ENCODE measurements around the gene UBXN2A.
"Not testable (repeated sequence)": the region's sequence is repeated elsewhere in the genome, so short reads cannot be mapped to it uniquely, and the experiment has no call there.

Gene UBXN2A

DNA sequence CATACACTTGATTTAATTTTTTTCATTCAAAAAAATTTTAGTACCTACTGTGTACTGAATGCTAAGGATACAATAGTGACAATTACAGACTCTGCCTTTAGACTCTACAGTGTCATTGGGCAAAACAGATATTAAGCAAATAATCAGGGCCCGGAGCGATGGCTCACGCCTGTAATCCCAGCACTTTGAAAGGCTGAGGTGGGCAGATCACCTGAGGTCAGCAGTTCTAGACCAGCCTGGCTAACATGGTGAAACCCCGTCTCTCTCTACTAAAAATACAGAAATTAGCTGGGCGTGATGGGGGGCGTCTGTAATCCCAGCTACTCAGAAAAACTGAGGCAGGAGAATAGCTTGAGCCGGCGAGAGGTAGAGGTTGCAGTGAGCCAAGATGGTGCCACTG is 1.4 kb downstream of the UBXN2A start:
- DNase-seq (ENCODE audit: low read depth, low spot score) = no peak

GRCh38 chr2:23943666-23944065 is 3.4 kb downstream of the UBXN2A start:
- no peak for DNase-seq (ENCODE audit: low read depth, low spot score)

- no peak for DNase-seq (ENCODE audit: low read depth, low spot score)
Measured at GRCh38 chr2:23944527-23944926, 4.3 kb downstream of the UBXN2A start.

- no peak for DNase-seq (ENCODE audit: low read depth, low spot score)
Measured at GRCh38 chr2:23944976-23945375, 4.7 kb downstream of the UBXN2A start.

- DNase-seq (ENCODE audit: low read depth, low spot score) = no peak
Measured at GRCh38 chr2:23947350-23947749, 7.1 kb downstream of the UBXN2A start.

DNA sequence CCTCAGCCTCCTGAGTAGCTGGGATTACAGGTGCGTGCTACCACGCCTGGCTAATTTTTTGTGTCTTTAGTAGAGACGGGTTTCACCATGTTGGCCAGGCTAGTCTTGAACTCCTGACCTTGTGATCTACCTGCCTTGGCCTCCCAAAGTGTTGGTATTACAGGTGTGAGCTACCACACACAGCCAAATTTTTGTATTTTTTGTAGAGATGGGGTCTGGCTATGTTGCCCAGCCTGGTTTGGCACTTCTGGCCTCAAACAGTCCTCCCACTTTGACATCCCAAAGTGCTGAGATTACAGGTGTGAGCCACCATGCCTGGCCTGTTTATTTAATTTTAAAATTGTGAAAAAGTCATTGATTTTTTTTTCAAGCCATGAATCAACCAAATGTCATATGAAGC is 12.3 kb downstream of the UBXN2A start:
- DNase-seq (ENCODE audit: low read depth, low spot score) = not testable (repeated sequence)

DNA sequence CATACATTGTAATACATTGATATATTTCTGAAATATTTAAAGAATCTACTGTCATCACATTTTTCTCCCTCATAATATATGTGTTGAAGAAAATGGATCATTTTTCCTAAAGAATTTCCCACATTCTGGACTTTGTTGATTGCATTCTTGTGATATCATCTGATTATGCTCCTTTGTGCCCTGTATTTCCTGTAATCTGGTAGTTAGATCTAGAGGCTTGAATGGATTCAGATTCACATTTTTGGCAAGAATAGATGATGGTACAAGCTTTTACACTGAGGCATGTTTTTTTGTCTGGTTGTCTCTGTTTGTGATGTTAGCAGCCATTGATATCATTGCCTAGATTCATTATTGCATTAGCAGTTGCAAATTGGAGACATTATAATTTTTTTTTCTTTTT is 13.4 kb downstream of the UBXN2A start:
- DNase-seq (ENCODE audit: low read depth, low spot score) = no peak

- no peak for DNase-seq (ENCODE audit: low read depth, low spot score)
Measured at GRCh38 chr2:23954325-23955014, 14.2 kb downstream of the UBXN2A start.

DNA sequence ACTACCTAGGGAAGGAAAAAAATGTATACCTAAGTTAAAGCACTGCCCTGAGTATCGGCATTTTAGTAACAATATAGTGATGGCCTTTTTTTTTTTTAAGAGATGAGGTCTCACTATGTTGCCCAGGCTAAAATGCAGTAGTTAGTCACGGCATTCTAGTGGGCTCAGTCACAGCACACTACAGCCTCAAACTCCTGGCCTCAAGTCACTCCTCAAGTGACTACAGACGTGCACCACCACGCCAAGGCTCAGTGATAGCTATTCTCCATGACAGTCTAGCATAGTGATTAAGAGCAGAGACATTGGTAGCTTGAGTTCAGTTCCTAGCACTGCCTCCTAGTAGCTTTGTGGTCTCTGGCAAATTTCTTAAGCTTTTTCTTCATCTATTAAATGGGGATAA is 27.6 kb downstream of the UBXN2A start:
- no peak for DNase-seq (ENCODE audit: low read depth, low spot score)

DNA sequence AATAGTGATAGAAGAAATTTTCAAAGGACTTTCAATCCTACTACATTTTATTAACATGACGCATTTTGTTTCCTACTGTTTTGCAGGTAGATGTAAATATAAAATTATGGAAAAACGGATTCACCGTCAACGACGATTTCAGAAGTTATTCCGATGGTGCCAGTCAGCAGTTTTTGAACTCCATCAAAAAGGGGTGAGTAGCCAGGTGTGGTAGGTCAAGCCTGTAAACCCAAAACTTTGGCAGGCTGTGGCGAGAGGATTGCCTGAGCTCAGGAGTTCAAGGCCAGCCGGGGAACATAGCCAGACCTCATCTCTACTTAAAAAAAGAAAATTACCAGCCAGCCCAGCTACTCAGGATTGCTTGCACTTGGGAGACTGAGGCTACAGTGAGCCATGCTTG is 36.6 kb downstream of the UBXN2A start:
- DNase-seq (ENCODE audit: low read depth, low spot score) = no peak

GRCh38 chr2:23988371-23988770 is 48.1 kb downstream of the UBXN2A start:
- DNase-seq (ENCODE audit: low read depth, low spot score) = no peak

- DNase-seq (ENCODE audit: low read depth, low spot score) = no peak
Measured at GRCh38 chr2:23992931-23993330, 52.7 kb downstream of the UBXN2A start.

DNA sequence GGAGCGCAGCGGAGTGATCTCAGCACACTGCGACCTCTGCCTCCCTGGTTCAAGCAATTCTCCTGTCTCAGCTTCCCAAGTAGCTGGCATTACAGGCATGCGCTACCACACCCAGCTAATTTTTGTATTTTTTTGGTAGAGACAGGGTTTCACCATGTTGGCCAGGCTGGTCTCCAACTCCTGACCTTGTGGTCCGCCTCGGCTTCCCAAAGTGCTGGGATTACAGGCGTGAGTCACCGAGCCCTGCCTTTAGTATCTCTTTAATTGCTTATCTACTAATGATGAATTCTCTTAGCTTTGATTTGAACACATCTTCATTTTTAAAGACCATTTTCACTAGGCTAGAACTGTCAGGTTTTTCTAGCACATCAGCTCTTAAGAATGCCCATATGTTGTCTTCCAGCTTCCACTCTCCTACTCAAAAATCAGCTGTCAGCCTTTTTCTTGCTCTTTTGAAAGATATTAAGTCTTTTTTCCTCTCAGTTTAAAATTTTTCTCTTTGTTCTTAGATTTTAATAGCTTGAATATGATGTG is 53.5 kb downstream of the UBXN2A start:
- DNase-seq (ENCODE audit: low read depth, low spot score) = no peak

DNA sequence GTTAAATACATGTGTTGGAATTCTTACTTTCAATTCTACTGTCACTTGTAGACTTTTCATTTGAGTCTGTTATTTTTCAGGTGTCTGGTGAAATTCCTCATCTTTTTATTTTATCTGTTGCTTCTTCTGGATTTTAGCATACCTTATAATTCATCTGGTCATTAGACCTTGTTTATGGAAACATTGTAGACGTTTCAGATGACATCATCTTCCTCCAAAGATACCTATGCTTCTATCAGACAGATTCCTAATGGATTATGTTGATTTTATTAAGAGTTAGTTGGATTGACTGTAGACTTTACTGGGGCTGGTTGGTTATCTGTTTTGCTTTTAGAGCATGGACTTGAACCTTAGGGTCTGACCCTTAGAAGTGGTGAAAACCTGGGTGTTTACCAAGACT is 54.3 kb downstream of the UBXN2A start:
- DNase-seq (ENCODE audit: low read depth, low spot score) = no peak

DNA sequence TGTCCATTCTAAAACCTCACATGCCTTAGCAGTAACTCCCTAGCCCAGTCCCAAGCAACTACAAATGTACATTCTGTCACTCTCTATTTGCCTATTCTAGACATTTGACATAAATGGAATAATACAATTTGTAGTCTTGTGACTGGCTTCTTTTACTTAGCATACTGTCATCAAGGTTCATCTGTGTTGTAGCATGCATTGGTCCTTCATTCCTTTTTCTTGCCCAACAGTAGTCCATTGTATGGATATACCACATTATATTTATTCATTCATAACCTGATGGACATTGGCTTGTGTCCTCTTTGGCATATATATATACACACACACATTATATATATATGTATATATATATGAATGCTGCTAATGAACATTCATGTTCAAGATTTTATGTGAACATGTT is 67.4 kb downstream of the UBXN2A start:
- DNase-seq (ENCODE audit: low read depth, low spot score) = no peak

DNA sequence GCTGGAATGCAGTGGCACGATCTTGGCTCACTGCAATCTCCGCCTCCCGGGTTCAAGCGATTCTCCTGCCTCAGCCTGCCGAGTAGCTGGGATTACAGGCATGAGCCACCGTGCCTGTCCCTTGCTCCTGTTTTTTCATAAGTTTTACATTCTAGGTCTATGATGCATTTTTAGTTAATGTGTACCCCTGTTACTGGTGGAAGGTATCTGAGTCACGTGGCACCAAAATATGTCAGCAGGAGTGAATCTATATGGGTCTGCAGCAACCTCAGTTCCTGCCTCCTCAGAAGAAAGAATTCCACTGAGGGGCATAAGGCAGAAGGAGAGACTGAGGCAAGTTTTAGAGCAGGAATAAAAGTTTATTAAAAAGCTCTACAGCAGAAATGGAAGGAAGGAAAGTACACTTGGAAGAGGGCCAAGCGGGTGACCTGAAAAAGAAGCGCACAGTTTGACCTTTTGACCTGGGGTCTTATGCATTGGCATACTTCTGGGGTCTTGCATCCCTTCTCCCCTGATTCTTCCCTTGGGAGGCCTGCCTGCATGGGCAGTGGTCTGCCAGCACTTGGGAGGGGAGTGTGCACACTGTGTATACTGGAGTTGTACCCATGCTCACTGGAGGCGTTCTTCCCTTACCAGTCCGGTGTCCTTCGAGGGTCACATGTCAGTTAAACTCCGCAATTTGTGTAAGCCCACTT is 68.6 kb downstream of the UBXN2A start:
- DNase-seq (ENCODE audit: low read depth, low spot score) = no peak

GRCh38 chr2:24009367-24009679 is 69.1 kb downstream of the UBXN2A start:
- no peak for DNase-seq (ENCODE audit: low read depth, low spot score)

DNA sequence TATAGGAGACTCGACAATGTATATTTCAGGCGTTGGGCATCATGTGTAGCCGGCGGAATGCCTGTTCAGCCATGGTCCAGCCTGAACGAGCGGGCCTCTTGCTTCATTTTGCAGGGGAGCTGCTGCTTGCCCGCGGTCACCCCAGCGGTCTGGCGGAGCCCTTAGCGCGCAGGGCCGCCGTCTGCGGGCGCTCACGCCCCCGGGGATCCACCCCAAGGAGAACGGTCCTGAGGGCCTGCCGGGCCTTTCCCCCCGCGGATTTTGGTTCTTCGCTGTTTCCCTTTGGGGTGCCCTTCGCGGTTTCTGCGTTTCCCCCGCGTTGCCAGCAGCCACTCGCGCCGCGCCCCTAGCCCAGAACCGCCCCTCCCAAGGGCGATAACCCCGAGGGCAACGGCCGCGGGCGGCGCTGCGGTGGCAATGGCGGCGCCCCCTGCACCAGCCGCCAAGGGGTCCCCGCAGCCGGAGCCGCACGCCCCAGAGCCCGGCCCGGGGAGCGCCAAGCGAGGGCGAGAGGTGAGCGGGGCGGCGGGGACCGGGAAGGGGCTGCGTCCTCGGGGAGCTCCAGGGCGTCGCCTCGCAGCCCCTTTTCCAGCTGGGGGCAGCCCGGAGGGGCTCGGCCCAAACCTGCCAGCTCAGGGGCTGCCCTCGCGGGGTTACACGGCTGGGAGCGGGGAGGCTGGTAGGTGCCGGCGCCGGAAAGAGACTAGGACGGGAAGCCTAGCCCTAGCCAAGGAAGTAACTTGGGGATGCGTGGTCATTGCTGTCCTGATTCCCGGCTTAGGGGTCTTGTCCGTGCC is 69.6 kb downstream of the UBXN2A start, which contains the start of gene MFSD2B:
MFSD2B (plus strand) TSS at position 406 of the 797 bp plus-strand sequence; CDS start at position 418, 12 bp downstream.
- no peak for DNase-seq (ENCODE audit: low read depth, low spot score)

GRCh38 chr2:24010477-24011249 is 70.4 kb downstream of the UBXN2A start:
- no peak for DNase-seq (ENCODE audit: low read depth, low spot score)

GRCh38 chr2:24011250-24012104 is 71.2 kb downstream of the UBXN2A start:
- DNase-seq (ENCODE audit: low read depth, low spot score) = no peak

All from smooth muscle cell of the brain vasculature (primary cell).